SK-N-MC (cell line): ENCODE results near the gene UMPS.

Source experiments
- EZH2 ChIP-seq: fragments of 200-600 bp; sonication (generic); IDR thresholded peaks from one replicate; pipeline ENCODE4 v1.6.1; 2017; ENCODE audit warnings: antibody characterized with exemption
- POLR2AphosphoS5 ChIP-seq: IDR thresholded peaks from 2 replicates; pipeline ENCODE4 v1.6.1; 2012; ENCODE audit warnings: mild to moderate bottlenecking, low read depth, low read length, borderline replicate concordance

DNA sequence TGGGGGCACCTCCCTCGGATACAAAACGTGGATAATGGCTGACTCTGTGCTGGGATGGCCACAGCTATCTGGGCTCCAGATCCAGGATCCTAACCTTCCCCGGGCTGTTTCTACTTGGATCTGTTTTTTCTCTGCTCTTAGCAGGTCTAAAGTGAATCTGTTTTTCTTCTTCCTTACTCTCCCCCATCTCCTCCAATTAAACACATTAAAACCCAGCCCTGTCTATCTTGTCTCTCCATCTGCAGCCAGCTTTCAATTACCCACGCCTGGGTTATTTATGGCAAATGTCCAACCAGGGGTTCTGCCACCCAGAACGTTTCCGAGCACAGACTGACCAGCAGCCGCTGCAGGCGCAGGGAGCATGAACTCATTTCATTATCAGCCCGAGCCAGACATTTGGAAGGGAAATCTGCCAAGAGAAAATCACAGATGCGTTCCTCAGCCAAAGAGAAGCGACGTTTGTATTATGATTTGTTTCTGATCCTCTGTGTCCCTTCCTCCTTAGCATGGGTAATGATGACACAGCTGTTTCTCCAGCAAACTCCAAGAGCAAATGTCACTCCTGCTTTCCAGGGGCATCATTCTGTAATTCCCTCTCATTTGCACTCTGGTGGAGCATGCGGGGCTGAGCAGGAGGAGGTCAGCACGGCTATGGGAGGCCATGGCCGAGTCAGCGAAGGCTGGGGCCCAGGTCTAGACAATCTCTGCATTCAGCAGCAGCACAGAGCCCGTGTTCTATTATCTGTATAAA, 42.0 kb downstream of the UMPS start:
- TF ChIP-seq POLR2AphosphoS5 (no peak), EZH2 (no peak)
